HAP-1 (cell line): ENCODE data around the gene GTF2F1.

Source experiments
- DNase-seq, 2 experiments: peaks; one replicate each; pipeline ENCODE4 v3.0.0-alpha.2; 2016 to 2020; ENCODE audit warnings: low spot score in 2 of 2
- H3K27me3 ChIP-seq: fragments of 250-450 bp; sonication (Bioruptor Pico); 2 replicates; pipeline ENCODE4 v1.5.1; 2020; ENCODE audit warnings: low read depth, mild to moderate bottlenecking, moderate library complexity
- H3K36me3 ChIP-seq: fragments of 250-450 bp; sonication (Bioruptor Pico); replicated peaks from 2 replicates; pipeline ENCODE4 v1.5.1; 2020; ENCODE audit warnings: mild to moderate bottlenecking
- H3K4me1 ChIP-seq: fragments of 250-450 bp; sonication (Bioruptor Pico); 2 replicates; pipeline ENCODE4 v1.5.1; 2020; ENCODE audit warnings: mild to moderate bottlenecking
- H3K4me3 ChIP-seq: fragments of 250-450 bp; sonication (Bioruptor Pico); 2 replicates; pipeline ENCODE4 v1.5.1; 2020; ENCODE audit warnings: mild to moderate bottlenecking, moderate library complexity
- H3K9me3 ChIP-seq: fragments of 250-450 bp; sonication (Bioruptor Pico); 2 replicates; pipeline ENCODE4 v1.5.1; 2020; ENCODE audit warnings: mild to moderate bottlenecking, moderate library complexity
- in situ Hi-C: fragments of 300-500 bp; cut with MboI; formaldehyde crosslinking; loops from 3 replicates; pipeline ENCODE4 v1.14.3; 2020; ENCODE audit warnings: low sequenced_read_pairs, inconsistent platforms, mixed read lengths

Gene GTF2F1

DNA sequence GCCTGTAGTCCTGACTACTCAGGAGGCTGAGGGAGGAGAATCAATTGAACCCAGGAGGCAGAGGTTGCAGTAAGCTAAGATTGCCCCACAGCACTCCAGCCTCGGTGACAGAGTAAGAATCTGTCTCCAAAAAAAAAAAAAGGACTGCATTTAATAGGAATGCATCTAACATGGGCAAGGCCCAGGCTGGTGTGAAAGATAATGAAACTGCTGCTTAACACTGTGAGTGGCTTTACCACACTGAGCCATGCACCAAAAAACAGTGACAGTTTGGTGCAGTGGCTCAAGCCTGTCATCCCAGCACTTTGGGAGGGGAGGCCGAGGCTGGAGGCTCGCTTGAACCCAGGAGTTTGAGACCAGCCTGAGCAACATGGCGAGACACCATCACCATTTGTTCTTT is 8.6 kb downstream of the GTF2F1 start:
- no peaks in the 10 kb centered on the region for H3K9me3 ChIP-seq
- DNase-seq = no peak
- no peaks in the 10 kb centered on the region for H3K4me1 ChIP-seq
- peaks cover 81% of the 10 kb centered on the region for H3K36me3 ChIP-seq
- H3K4me3 ChIP-seq = no peak overlapping the region
- H3K27me3 ChIP-seq = no peaks in the 10 kb centered on the region
- in situ Hi-C loops = no loop called here

DNA sequence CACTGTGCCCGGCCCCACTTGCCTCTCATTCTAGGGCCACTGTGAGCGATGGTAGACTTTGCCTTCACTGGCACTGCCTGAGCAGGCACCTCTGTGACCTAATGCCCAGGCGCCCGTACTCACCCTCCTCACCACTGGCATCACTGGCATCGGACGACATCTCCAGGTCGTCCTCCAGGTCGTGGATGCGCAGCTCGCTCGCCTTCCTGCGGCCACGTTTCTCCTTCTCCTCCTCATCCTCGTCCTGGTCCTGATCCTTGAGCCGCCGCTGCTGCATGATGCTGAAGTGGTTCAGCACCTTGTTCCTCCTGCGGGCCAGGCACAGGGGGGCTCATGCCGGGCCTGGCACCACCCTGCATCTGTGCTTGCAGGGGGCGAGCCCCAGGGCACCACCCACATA is 9.8 kb downstream of the GTF2F1 start:
- no peaks in the 10 kb centered on the region for H3K9me3 ChIP-seq
- no peak overlapping the region for H3K4me3 ChIP-seq
- H3K27me3 ChIP-seq = no peaks in the 10 kb centered on the region
- no peaks in the 10 kb centered on the region for H3K4me1 ChIP-seq
- H3K36me3 ChIP-seq = peaks cover 77% of the 10 kb centered on the region
- in situ Hi-C loops = no loop called here
- no peak for DNase-seq

DNA sequence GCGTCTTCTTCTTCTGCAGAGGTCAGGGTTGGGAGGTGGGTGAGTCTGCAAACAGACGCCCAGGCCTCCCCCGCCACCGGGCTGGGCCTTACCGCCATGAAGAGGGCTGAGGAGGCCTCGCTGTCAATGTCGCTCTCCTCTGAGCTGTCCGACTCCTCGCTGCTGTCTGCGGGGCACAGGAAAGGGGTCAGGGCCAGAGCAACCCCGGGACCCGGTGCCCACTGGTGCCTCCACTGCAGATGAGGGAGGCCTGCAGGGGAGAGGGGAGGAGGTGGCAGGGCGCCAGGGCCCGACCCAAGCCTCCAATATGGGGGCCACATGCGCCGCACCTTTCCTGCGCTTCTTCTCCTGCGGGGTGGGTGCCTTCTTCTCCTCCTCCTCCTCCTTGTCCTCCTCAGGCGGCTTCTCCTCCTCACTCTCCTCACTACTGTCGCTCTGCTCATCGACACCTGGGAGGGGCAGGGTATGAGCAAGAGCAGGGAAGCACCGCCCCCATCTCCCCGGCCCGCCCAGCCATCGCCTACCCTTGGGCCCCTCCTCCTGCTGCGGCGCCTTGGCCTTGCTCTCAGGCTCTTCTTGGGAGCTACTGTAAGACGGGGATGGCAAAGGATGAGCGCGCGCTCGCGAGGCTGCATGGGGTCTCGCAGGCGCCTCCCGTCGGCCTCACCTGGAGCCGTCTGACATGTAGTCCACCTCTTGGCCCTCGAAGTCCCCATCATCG is 11.8 kb downstream of the GTF2F1 start:
- no peak for DNase-seq
- peaks cover 58% of the 10 kb centered on the region for H3K36me3 ChIP-seq
- H3K27me3 ChIP-seq = no peaks in the 10 kb centered on the region
- peaks cover 10% of the 10 kb centered on the region for H3K4me1 ChIP-seq
- H3K4me3 ChIP-seq = no peak overlapping the region
- H3K9me3 ChIP-seq = no peaks in the 10 kb centered on the region
- in situ Hi-C loops = no loop called here

DNA sequence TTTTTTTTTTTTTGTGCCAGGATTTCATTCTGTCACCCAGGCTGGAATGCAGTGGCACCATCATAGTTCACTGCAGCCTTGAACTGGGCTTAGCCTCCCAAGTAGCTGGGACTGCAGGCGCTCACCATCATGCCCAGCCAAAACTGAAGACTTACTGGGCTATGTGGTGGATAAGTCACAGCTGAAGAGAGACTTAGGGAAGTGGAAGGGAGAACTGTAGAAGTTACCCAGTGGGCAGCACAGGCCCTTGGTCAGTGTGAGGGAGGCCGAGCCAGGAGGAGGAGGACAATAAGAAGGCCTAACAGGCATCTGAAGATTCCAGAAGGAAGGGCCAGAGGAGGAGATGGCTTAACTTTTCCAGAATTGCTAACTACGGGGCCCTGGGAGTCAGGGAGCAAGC is 13.2 kb downstream of the GTF2F1 start:
- H3K9me3 ChIP-seq = no peaks in the 10 kb centered on the region
- no peaks in the 10 kb centered on the region for H3K27me3 ChIP-seq

DNA sequence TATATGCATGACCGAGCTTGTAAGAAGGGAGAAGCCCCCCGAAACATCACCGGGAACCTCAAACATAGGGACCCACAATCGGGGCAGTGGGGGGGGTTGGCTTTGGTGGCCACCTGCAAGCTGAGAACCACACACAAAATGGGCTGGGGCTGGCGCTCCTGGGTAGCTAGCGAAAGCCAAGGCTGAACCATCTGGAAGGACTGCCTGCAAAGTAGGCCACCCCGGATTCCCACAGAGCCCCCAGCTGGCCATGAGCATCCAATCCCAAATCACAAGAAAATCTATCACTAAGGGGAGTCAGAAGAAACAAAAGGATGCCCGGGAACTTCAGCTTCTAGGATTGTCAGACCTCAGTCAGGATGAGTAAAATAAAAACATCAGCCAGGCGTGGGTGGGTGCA is 14.5 kb downstream of the GTF2F1 start:
- Histone ChIP-seq H3K36me3 (peaks cover 41% of the 10 kb centered on the region), H3K4me1 (peaks cover 15% of the 10 kb centered on the region), H3K4me3 (no peak overlapping the region), H3K9me3 (no peaks in the 10 kb centered on the region), H3K27me3 (no peaks in the 10 kb centered on the region)
- no peak for DNase-seq
- in situ Hi-C loops = no loop called here

More for the DNA sequence above, 13.2 kb downstream of the GTF2F1 start:
- H3K4me3 ChIP-seq = no peak overlapping the region
- H3K36me3 ChIP-seq = peaks cover 52% of the 10 kb centered on the region
- in situ Hi-C loops = no loop called here
- DNase-seq = no peak
- peaks cover 10% of the 10 kb centered on the region for H3K4me1 ChIP-seq

DNA sequence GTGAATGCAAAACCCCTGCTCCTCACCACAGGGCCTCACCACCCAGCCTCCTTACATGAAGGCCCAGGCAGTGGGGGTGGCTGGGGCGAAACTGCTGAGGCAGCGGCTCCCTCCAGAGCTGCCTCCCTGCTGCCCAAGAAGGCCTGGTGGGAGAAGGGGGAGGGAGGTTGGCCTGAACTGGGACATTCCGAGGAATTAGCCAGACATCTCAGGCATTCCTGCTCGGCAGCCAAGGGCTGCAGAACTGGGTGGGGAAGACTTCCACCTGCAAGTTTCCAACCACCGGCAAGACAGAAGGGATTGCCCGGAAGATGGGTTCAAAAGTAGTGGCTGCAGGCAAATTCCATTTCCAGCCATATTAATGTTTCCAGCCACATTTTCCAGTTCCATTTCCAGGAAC is 14.9 kb downstream of the GTF2F1 start:
- peaks cover 37% of the 10 kb centered on the region for H3K36me3 ChIP-seq
- H3K4me3 ChIP-seq = no peak overlapping the region
- peaks cover 15% of the 10 kb centered on the region for H3K4me1 ChIP-seq
- DNase-seq = no peak
- in situ Hi-C loops = no loop called here
- no peaks in the 10 kb centered on the region for H3K27me3 ChIP-seq
- no peaks in the 10 kb centered on the region for H3K9me3 ChIP-seq

DNA sequence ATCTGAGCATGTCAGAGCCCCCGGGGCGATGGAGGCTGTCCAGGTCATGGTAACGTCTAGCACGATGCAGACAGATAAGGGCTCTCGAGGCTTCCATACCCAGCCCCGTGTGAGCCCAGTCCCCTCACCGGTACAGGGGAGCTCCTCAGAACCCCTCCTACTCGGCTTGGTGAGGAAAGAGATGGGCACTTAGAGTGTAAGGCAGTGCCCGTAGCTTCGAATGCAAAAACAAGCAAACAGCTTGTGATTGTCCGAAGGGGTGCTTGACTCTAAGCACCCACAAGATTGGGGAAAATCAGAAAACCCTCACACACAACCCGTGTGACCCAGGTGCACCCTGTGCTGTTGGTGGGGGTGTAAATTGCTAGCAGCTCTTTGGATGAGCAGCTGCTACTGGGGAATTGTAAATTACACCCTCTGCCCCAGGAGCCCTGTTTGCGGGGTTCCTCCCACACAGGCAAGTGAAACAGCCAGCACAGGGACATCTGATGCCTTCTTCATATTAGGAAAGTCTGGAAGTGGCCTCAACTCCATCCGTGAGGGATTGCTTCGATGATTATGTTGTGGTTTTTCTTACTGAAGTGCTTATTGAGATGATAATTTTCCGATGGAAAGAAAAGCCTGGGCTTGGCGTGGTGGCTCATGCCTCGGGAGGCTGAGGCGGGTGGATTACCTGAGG is 16.3 kb downstream of the GTF2F1 start:
- no peaks in the 10 kb centered on the region for H3K27me3 ChIP-seq
- peak; percentile 26 to 39 for DNase-seq
- peaks cover 19% of the 10 kb centered on the region for H3K4me1 ChIP-seq
- H3K9me3 ChIP-seq = no peaks in the 10 kb centered on the region
- in situ Hi-C loops = no loop called here
- no peak overlapping the region for H3K4me3 ChIP-seq
- peaks cover 27% of the 10 kb centered on the region for H3K36me3 ChIP-seq

DNA sequence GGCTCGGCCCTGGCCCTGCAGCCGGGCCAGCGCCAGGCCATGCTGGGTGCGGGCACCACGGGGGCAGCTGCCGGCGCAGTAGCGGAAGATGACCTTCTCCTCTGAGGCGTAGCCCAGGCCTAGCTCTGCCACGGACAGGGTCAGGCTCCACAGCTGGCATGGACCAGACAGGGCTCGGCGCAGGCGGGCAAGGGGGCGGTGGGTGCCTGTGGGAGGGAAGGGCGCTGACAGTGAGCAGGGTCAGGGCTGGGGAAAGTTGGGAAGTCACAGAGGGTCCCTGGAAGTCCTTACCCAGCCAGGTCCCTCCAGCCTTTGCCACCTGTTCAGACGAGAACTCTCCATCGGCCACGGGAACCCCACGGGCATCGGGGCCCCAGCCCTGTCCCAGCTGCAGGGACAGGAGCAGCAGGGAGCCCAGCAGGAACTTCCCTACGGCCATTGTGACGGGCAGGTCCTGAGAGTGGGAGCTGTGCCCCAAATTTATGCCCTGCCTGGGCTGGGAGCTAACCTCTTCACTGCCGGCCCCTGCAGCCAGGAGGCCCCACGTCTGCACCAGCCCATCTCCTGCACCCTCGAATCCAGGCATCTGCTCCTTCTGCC is 17.5 kb downstream of the GTF2F1 start, which contains the start of gene PSPN:
TSS of gene PSPN (minus strand) at position 523 of the 600 bp plus-strand sequence. CDS start at position 439, 84 bp downstream.
- no peak for DNase-seq
- Histone ChIP-seq H3K4me1 (peaks cover 19% of the 10 kb centered on the region), H3K36me3 (peaks cover 18% of the 10 kb centered on the region), H3K27me3 (no peaks in the 10 kb centered on the region), H3K4me3 (no peak within 1 kb of the TSS), H3K9me3 (no peaks in the 10 kb centered on the region)
- in situ Hi-C loops = no loop called here

DNA sequence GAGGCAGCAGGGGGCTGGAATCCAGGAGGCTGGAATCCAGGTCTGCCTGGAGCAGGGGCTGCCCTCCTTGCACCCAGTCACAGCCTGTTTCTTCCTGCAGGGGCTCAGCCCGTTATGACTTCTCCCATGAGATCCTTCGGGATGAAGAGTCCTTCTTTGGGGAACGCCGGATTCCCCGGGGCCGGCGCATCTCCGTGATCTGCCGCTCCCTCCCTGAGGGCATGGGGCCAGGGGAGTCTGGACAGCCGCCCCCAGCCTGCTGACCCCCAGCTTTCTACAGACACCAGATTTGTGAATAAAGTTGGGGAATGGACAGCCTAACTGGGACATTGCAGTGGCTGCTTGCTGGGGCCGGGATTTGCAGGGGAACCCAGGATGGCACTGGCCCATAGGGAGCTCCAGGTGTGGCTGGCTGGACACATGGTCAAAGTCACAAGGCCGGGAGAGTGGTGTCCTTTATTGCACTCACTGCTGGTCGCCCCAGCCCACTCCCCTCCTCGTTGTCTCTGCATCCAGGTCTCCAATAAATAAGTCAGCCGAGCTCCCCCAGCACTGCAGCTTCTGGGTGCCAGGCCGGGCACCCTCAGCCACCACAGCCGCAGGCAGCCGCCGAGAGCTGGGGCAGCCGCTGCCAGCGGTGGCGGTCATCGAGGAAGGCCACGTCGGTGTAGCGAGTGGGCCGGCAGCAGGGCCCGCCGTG is 18.1 kb downstream of the GTF2F1 start:
- H3K27me3 ChIP-seq = no peaks in the 10 kb centered on the region
- no peaks in the 10 kb centered on the region for H3K9me3 ChIP-seq
- H3K4me3 ChIP-seq = no peak overlapping the region
- in situ Hi-C loops = no loop called here
- peaks cover 11% of the 10 kb centered on the region for H3K36me3 ChIP-seq
- no peak for DNase-seq
- peaks cover 19% of the 10 kb centered on the region for H3K4me1 ChIP-seq

DNA sequence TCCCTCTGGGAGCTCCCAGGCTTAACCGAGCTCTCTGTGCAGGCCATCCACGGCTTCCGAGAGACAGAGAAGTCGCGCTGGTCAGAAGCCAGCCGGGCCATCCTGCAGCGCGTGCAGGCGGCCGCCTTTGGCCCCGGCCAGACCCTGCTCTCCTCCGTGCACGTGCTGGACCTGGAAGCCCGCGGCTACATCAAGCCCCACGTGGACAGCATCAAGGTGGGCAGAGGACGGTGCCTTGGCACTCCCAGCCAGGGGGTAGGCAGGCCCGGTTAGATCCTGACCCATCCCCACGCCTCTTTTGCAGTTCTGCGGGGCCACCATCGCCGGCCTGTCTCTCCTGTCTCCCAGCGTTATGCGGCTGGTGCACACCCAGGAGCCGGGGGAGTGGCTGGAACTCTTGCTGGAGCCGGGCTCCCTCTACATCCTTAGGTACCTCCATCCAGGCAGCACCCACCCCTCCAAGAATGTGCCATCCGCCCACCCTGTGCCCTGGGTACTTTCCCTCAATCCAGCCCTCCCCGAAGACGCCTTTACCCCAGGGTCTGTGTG is 18.7 kb downstream of the GTF2F1 start:
- no peaks in the 10 kb centered on the region for H3K27me3 ChIP-seq
- no peak for DNase-seq
- peaks cover 7% of the 10 kb centered on the region for H3K36me3 ChIP-seq
- no peaks in the 10 kb centered on the region for H3K9me3 ChIP-seq
- no peak overlapping the region for H3K4me3 ChIP-seq
- H3K4me1 ChIP-seq = peaks cover 19% of the 10 kb centered on the region
- in situ Hi-C loops = no loop called here

DNA sequence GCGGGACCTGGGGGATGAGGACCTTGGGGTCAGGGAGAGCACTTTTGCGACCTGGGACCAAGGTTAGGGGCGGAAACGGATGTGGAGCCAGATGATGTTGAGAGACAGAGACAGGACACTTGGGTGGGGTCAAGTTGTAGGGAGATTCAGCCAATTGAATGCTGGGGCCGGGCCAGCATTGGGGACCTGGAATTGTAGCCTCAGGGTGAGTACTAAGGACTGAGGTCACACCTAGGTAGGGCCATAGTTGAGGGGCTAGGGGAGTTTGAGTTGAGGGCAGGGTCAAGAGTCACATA is 19.2 kb downstream of the GTF2F1 start:
- Histone ChIP-seq H3K4me3 (peak overlapping the region; percentile 29), H3K27me3 (no peaks in the 10 kb centered on the region), H3K9me3 (no peaks in the 10 kb centered on the region), H3K36me3 (peaks cover 2% of the 10 kb centered on the region), H3K4me1 (peaks cover 19% of the 10 kb centered on the region)
- no peak for DNase-seq
- in situ Hi-C loops = no loop called here

DNA sequence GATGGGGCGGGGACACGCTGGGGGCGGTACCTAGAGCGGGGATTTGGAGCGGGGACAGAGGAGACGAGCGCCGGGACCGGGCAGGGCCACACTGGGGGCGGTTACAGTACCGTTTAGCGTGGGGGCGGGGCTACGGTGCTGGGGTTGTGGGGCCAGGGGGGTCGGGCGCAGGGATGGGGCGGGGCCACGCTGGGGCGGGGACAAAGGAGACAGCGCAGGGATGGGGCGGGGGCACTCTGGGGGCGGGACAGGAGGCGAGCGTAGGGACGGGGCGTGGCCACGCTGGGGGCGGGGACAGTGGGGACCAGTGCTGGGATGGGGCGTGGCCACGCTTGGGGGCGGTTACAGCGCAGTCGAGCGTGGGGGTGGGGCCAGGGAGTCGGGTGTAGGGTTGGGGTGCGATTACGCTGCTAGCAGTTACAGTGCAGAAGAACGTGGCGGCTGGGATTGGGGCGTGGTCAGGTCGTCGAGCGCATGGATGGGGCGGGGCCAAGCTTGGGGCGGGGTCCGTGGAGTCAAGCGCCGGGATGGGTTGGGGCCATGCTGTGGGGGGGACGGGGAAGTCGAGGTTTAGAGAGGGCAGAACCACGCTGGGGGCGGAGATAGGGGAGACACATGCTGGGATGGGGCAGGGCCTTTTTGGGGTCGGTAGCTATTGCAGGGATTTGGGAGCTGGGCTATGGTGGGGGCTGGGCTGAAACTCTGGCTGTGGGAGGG is 19.7 kb downstream of the GTF2F1 start:
- in situ Hi-C loops = no loop called here

DNA sequence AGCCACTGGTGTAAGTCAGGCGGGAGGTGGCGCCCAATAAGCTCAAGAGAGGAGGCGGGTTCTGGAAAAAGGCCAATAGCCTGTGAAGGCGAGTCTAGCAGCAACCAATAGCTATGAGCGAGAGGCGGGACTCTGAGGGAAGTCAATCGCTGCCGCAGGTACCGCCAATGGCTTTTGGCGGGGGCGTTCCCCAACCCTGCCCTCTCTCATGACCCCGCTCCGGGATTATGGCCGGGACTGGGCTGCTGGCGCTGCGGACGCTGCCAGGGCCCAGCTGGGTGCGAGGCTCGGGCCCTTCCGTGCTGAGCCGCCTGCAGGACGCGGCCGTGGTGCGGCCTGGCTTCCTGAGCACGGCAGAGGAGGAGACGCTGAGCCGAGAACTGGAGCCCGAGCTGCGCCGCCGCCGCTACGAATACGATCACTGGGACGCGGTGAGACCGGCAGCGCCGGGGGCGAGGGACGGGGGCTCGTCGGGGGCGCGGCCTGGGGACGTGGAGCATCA is 20.3 kb downstream of the GTF2F1 start, which contains the start of gene ALKBH7:
TSS of gene ALKBH7 (plus strand) at position 201 of the 502 bp plus-strand sequence. CDS start at position 228, 27 bp downstream.
- H3K36me3 ChIP-seq = peaks cover 11% of the 10 kb centered on the region
- no peaks in the 10 kb centered on the region for H3K27me3 ChIP-seq
- H3K4me1 ChIP-seq = peaks cover 19% of the 10 kb centered on the region
- no peaks in the 10 kb centered on the region for H3K9me3 ChIP-seq
- in situ Hi-C loops = no loop called here
- peak within 1 kb of the TSS; percentile 90 for H3K4me3 ChIP-seq
- DNase-seq = peak; percentile 100

More for the DNA sequence above, 19.7 kb downstream of the GTF2F1 start:
- Histone ChIP-seq H3K4me3 (peak overlapping the region; percentile 90), H3K27me3 (no peaks in the 10 kb centered on the region), H3K9me3 (no peaks in the 10 kb centered on the region), H3K4me1 (peaks cover 19% of the 10 kb centered on the region), H3K36me3 (peaks cover 5% of the 10 kb centered on the region; the same call in 1 of the 2 replicates)
- peak; percentile 94 to 100 for DNase-seq
